ENCODE results near the gene ZBTB42. TPM values are rescaled to one million over a fixed set of nuclear protein-coding genes. Genes with fewer than 3 reads are reported as not detected.

Gene ZBTB42
- total RNA-seq, 1 donor = 11.8 TPM

DNA sequence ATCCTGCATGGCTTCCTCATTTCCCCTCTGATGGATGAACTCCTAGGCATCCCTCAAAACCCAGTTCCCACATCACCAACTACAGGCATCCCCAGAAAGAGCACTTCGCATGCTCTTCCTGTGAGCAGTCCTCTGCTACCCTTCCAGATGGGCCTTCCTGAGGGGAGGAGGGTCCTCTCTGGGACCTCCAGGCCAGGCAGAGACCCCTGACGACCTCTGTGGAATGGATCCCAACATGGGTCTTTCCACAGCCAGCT, 7.3 kb upstream of the ZBTB42 start:
- DNase-seq (ENCODE audit: low read depth in 2 of 3, low spot score in 2 of 3) = no peak

DNA sequence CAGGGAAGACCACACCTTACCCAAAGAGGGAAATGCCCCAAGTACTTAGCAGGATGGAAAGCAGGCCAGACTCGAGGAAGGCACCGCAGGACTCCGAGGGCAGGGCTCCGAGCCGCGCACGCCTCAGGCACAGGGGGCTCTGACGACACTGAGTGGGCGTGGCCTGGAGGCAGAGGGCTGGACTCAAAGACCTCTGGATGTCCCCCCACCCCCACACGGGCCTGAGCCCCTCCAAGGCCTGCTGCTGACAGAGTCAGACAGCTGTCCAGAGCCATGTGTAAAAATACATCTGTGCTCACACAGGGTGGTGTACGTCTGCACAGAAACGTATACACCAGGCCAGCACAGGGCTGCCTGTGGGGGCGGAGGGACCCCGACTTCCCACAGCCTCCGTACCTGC, 6.8 kb upstream of the ZBTB42 start:
- DNase-seq (ENCODE audit: low read depth in 2 of 3, low spot score in 2 of 3) = no peak

DNA sequence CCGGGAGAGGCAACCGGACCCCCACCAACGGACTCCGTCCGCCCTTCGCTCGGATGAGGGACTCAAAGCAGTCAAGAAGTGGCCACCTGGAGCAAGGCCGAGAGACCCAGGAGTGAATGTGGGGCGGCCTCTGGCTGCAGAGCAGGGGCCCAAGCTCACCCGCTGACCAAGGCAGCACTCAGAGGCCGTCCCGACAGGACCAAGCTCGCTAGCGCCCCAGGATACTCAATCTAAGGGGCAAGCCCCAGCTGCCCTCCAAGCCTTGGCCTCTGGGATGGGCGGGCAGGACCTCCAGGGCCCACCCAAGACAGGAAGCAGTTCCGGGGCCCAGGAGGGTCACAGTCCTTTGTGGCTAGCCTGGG, 6.3 kb upstream of the ZBTB42 start:
- DNase-seq (ENCODE audit: low read depth in 2 of 3, low spot score in 2 of 3) = no peak

DNA sequence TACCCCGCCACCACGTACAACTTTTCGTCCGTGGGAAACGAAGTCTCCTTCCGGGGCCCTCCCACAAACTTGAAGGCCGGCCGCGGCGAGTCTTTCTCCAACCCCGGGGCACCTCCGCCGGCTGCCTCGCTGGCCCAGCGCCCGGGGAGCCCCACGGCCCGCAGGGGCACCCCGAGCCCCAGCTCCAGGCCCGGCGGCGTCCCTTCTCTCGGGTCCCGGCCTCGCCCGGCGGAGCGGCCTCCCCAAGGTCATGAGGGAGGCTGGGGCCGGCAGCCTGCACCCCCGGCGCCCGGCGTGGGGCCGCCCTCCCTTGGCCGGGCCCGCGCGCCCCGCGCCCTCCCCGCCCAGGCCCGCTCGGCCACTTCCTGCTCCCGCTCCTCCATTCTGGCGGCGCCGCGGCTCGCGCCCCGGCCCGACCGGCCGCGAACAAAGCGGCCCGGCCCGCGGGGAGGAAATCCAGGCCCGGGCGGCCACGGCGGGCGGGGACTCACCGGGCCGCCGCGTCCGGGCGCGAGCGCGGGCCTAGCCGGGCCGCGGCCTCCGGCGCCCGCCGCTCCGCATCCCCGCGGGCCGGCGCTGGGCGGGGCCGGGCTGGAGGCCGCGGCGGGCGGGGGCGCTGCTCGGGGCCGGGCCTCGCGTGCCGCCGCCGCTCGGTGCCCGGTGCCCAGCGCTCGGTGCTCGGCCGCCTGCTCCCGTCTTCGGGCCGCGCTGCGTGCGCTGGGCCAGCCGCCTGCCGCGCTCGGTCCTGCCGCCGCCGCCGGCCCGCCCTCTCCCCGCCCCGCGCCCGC, 5.7 kb upstream of the ZBTB42 start, which contains the start of gene AKT1:
TSS of gene AKT1 (minus strand) at position 756 of the 788 bp plus-strand sequence. CDS start 3,105 bp downstream, outside the sequence.
- no peak for DNase-seq (ENCODE audit: low read depth in 2 of 3, low spot score in 2 of 3)

DNA sequence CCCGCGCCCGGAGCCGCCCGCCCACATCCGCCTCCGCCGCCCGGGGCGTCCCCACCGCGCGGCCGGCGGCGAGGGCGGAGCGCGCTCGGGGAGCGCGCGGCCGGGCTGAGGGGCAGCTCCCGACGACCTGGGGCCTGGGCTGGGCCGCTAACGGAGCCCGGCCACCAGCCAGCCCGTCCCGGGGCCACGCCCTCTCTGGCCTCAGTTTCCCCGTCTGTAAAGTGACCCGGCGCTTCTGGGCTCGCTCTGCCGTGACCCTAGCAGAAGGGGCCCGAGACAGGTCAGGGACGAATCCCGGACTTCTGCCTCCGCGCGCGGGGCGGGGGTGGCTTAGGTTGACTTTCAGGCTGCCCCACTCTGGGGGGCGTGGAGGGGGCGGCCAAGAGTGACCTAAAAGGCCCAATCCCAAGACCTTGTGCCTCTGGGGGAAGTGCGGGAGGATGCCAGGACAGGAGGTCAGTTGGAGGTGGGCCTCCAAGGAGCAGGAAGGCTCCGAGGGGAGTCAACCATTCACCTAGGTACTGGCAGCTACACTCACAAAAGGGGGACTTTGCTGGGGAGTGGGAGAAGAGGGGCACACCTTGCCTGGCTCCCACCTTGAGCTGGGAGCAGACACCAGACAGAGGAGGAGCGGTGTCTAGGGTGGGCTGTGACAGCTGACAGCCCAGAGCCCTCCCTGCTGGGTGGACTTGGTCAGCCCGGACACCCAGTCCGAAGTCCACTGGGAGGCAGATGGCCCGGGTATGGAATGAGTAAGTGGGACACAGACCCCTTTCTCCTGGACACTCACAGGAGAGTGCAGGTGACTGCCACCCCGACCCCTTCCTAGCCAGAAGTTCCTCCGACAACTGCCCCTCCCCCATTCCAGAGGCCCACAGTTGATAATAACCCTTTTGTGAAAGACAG, 4.9 kb upstream of the ZBTB42 start:
- DNase-seq (ENCODE audit: low read depth in 2 of 3, low spot score in 2 of 3) = peak in 1 of 3 donors; percentile 42

DNA sequence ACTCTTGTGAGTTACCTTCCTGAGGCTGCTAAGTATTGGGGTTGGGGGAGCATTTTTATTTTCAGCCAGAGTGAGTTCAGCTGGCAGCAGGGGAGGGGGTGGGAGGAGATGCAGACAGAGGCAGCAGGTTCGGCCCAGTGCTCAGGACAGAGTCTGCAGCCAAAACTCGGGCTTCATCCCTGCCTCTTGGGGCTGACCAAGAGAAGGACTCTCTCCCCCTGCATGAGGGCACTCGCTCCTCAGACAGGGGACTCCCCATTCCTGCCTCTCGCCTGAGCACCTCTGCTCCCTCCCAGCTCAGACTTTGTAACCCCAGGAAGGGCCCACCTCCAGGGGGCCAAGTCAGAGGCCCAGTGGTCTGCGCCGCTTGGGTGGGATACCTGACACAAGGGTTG, 4.2 kb upstream of the ZBTB42 start:
- no peak for DNase-seq (ENCODE audit: low read depth in 2 of 3, low spot score in 2 of 3)

DNA sequence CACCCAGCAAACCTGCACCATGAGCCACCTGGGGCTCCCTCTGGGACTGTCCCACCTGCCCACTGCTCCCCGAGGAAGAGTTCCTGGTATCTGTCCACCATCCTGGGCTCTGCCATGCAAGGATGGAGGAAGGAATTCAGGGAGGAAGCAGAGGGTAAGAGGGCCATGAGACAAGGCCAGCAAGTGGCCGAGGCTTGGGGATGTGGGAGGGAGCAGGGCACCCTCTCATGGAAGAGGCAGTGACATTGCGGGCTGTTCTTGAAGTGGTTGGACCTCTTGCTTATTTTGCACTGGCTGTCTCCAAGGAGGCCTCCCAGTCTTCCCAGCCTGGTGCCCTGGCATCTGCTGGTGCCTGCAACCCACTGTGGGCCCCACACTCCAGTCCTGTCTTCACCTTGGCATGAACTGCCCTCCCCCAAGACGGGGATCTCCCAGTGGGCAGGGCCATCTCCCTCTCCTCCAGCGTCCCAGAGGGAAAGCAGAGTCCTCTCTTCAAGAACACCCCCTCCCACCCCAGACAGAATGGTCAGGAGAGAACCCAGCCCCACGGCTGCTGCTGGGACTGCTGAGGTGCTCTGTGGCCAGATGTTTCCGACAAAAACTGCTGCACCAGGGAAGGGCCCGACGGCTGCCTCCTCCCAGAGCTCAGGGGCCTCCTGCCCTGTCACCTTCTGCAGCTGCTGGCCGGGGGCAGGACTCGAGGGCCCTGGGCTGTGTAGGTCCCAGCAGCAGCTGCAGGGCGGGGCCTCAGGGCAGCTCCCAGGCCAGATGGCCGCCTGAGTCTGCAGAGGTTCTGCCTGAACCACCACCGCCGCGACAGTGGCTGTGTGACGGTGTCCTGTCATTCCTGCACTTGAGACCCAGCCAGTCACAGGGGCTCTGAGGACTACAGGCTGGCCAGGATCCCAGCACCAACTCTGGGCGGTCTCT, 3.5 kb upstream of the ZBTB42 start:
- peak in 1 of 3 donors; percentile 45 for DNase-seq (ENCODE audit: low read depth in 2 of 3, low spot score in 2 of 3)

DNA sequence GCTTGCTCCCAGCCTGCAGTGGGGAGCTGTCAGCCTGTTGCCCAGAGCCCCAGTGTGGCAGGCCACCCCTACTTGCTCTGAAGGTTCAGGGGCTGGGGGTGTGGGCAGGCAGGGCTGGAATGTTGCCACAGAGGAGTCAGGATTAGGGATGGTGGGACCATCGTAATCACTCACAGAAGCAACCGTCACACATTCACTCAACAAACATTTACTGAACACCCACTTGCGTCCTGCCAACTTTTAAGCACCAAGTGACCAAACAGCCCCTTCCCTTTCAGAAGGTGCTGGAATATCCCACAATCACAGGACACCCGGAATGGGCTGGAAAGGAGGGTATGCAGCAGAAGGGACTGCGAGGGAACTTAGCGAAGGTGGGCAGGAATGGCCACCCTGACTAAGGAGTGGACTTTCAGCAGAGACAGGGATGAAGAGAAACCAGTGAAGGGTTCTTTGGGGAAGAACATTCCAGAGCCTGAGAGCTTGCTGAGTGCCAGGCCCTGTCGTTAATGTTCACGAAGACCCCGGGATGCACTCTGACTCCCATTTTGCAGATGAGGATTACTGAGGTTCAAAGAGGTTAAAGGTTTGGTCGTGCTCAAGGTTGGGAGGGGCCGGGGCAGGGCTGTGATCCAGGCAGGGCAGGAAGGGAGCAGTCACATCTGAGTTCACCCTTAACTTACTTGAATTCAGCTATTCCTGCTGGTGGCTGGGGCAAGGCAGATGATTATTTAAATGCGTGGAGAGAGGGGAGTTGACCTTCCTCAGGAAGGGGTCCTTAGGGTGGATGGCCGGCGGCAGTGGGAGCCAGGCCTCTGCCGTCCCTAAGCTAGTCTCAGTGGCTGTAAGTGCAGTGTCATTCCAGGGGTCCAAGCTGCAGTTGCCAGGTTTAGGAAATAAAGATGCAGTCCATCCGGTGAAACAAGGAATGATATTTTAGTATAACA, 2.3 kb upstream of the ZBTB42 start:
- no peak for DNase-seq (ENCODE audit: low read depth in 2 of 3, low spot score in 2 of 3)

DNA sequence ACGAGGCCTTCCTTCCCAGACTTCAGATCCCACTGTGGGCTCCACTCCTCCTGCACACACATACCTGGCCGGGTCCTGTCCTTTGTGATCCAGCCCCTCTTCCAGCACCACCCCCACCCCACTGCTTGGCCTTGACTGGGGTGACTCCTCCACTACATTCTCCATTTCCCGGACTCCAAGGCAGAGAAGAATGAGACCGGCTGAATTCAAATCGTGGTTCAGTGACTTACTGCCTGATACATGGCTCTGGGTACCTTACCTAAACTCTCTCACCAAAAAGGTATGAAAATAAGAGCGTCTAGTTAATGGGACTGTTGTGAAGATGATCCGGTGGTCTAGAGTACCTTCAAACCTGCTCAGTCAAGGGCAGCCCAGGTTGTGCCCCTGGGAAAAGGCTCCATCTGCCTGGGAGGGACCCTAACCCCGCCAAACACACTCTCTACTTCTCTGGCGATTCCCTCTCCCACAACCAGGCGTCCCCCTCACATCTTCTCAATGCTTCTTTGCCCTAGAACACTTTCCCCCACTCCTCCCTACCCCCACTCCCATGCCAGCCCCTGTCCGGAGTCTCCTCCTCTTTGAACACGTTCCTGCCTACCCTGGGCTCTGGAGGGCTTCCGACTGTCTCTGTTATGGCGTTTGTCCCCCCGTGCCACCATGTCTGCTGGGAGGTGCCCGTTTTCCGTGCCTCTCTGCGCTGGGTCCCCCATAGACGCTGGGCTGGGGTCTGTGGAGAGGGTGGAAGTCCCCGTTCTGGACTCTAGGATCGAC, 1.5 kb upstream of the ZBTB42 start:
- DNase-seq (ENCODE audit: low read depth in 2 of 3, low spot score in 2 of 3) = peak in 2 of 3 donors; percentile 69 to 82

DNA sequence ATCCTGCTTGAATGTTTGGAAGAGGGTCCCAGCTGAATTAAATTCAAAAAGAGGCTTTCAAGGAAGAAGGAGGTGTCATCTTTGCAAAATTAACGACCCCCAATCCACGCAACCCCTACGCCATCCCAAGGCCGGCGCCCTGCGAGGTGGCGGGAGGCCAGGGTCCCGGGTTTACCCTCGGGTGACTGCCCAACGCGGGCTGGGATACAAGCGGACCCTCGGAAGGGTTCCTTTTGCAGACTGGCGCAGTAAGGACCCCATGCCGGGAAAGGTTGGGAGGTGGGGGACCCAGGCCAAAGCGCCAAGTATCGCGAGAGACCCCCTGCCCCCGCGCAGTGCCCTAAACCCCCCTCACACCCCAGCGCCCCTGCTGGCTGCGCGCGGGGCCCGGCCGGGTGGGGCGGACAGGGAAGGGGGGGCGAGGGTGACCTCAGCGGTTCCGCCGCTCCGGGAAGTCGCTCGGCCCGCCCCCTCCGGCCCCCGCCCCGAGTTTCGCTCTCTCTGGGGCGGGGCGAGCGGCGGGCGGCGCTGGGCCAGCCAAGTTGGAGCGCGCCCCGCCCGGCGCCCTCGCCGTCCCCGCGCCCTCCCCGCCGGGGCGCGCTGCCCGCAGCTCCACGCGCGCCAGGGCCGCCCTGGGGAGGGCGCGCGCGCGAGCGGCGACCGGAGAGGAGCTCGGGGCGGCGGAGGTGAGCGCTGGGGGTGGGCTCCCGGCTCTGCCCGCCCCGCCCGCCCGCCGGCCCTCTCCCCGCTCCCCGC, 708 bp upstream of the ZBTB42 start:
- DNase-seq (ENCODE audit: low read depth in 2 of 3, low spot score in 2 of 3) = peak; percentile 63 to 94 (median 90)

DNA sequence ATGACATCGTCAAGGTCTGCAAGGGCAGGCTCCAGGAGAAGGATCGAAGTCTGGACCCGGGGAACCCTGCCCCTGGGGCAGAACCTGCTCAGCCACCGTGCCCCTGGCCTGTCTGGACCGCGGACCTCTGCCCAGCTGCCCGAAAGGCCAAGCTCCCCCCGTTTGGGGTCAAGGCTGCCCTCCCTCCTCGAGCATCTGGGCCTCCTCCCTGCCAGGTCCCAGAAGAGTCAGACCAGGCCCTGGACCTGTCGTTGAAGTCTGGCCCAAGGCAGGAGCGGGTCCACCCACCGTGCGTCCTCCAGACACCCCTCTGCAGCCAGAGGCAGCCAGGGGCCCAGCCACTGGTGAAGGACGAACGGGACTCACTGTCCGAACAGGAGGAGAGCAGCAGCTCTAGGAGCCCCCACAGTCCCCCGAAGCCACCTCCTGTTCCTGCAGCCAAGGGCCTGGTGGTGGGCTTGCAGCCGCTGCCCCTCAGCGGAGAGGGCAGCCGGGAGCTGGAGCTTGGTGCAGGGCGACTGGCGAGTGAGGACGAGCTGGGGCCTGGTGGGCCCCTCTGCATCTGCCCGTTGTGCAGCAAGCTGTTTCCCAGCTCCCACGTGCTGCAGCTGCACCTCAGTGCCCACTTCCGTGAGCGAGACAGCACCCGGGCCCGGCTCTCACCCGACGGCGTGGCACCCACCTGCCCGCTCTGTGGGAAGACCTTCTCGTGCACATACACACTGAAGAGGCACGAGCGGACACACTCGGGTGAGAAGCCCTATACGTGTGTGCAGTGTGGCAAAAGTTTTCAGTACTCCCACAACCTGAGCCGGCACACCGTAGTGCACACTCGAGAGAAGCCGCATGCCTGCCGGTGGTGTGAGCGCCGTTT, 856 bp downstream of the ZBTB42 start:
- DNase-seq (ENCODE audit: low read depth in 2 of 3, low spot score in 2 of 3) = no peak

DNA sequence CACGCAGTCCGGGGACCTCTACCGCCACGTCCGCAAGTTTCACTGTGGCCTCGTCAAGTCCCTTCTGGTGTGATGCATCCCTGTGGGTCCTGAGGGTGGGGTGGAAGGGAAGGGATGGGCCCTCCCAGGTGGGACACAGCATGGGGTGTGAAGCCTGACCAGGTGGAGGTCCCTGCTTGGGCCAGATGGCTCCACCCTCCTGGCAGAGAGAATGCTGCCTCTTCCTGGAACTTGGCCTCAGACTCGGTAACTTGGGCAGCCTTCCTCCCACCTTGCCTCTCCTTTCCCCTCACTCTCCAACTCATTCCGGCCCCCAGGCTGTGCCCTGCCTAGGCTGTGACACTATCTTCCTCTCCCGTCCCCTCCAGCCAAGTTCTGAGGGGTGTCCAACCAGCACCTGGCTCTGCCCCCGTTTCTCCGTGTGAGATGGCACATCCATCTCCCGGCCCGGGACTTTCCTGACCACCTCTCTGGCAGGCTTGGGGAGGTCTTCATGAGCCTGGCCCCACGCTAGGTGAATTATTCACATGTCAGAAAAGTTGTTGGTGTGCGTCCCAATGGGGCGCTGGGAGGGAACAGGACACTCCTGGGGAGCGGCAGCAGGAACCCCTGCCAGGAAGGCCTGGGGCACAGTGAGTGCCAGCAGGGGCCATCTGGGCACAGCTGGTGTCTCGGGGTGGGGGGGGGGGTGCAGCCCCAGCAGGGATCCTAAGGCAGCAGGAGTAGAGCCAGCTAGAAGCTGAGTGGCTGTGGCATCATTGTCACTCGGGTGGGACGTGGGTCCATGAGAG, 1.7 kb downstream of the ZBTB42 start:
- DNase-seq (ENCODE audit: low read depth in 2 of 3, low spot score in 2 of 3) = no peak

DNA sequence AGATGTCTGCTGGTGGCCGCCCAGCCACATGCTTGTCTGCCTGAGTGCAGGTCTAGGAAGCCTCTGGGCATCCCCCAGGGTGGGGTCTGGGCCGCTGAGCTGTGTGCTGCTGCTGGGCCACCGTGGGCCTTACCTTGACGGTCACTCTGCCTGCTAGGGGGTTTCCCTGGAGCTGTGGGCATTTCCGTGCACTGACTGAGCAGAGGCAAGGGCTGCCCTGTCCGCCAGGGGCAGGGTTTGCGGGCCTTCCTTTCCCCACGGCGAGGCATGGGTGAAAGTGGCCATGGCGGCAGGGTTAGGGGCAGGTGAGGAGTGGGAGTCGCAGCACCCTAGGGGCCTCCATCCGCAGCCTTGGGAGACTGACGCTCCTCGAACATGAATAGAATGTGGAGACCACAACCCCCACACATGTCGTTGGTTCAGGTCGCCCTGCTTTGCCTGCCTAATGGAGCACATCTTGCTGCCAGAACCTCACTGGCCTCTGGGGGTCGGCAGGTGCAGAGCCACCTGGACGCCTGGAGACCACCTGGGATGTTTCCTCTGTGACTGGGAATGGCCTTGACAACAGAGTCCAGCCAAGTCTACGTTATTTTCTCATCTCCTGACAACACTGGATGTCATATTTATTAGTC, 2.5 kb downstream of the ZBTB42 start:
- DNase-seq (ENCODE audit: low read depth in 2 of 3, low spot score in 2 of 3) = no peak

DNA sequence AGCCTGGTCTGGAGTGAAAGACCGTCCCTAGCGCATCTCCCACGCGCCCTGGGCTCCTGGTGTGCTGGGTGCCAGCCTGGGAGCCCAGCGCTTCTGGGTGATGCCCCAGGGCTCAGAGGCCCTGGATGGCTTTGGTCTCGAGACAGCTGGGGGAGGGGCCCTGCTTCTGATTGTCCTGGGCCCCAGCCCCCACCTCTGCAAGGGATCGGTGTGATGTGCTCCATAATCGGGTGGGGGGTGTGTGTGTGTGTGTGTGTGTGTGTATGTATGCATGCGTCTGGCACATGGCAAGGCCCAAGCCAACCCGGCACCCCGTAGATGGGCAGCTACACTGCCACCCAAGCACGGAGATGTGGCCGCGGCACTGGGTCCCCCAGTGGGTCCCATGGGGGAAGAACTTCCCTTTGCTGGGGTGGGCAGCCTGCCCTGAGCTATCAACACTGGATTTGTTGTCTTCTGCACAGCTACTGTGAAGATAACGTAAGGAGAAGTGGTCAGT, 3.1 kb downstream of the ZBTB42 start:
- no peak for DNase-seq (ENCODE audit: low read depth in 2 of 3, low spot score in 2 of 3)

DNA sequence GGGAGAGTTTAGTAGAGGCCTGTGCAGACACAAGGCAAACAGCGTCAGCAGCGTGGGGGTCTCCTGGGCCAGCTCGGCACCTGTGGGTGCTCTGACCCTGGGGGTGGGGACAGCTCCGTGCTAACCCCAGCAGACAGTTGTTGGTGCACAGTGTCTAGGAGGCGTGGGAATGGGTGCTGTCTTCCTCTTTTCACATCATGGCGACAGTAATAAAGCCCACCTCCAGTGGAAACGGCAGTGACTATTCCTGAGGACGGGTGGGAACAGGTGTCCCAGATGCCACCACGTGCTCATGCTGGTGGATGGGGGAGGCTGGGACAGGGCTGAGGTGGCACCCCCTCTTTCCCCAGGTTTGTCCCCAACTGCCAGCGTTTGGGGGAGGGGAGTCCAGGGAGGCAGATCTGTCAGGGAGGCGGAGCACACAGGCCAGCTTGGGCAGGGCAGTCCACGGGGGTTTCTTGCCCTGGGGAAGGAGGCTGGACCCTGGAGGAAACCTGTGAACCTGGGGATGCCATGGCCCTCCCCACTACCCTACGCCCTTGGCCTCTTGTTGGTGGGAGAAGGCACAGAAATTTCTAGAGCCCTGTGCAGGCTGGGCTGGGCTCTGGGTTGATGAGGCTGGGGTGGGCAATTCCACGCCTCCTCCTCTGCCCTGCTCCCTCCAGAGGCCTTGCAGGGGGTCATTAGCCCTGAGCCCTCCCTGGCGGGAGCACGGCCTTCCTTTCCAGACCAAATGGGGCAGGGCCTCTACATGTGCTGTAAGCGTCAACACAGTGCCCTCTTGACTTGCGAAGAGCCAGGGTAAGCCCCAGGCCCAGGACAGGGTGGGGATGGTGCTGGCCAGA, 3.8 kb downstream of the ZBTB42 start:
- no peak for DNase-seq (ENCODE audit: low read depth in 2 of 3, low spot score in 2 of 3)

All from hematopoietic multipotent progenitor cell (in vitro differentiated cells).